CMK (cell line): ENCODE data around the gene CCDC24.

Experiments used
- DNase-seq: peaks from one replicate; pipeline ENCODE4 v3.0.0-alpha.2; 2010; ENCODE audit warnings: low read depth

The CCDC24 gene

GRCh38 chr1:43999455-43999854 lies 8.1 kb downstream of the CCDC24 start:
- DNase-seq, result no peak

- no peak for DNase-seq
Measured at GRCh38 chr1:44000122-44000665, 8.8 kb downstream of the CCDC24 start.

GRCh38 chr1:44002165-44002564 lies 10.8 kb downstream of the CCDC24 start:
- DNase-seq, result no peak

DNA sequence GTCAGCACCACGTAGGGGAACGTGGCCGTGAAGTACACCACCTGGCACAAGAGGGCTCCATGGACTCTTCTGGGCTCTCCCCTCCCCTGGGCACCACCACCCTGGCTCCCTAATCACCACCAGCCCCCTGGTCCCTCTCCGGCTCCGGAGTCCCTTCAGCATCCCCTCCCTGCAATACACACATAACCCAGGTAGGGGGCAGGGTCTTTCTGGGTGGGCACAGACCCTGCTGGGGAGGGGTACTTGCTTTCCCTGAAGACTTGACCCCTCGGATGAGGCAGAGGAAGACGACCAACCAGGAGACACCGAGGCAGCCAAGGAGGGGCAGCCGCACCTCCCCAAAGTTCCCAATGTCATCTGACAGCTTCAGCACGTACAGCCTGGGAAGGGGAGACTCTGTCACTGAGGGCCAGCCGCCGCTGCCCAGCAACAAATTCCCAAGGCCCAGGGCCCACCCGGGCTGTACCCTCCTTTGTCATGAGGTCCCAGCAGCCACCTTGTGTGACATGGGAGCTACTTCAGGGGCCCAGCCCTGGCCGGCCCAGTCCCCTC lies 11.3 kb downstream of the CCDC24 start:
- no peak for DNase-seq

DNA sequence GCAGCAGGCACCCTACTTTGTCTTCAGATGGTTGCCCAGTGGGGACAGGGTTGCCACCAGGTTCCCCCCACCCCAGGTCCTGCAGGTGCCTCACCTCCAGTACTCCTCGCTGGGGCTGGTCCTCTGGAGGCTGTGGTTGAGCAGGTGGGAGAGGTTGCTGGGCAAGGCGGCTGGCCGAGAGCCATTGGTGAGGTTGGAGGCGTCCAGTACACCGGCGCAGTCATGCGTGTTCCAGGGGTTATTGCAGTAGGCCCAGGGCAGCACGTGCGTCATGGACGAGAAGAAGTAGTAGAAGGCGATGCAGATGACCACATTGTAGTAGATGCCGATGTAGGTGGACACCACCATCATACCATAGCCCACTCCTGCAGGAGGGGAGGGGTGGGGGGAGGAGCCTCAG lies 16.9 kb downstream of the CCDC24 start:
- no peak for DNase-seq

DNA sequence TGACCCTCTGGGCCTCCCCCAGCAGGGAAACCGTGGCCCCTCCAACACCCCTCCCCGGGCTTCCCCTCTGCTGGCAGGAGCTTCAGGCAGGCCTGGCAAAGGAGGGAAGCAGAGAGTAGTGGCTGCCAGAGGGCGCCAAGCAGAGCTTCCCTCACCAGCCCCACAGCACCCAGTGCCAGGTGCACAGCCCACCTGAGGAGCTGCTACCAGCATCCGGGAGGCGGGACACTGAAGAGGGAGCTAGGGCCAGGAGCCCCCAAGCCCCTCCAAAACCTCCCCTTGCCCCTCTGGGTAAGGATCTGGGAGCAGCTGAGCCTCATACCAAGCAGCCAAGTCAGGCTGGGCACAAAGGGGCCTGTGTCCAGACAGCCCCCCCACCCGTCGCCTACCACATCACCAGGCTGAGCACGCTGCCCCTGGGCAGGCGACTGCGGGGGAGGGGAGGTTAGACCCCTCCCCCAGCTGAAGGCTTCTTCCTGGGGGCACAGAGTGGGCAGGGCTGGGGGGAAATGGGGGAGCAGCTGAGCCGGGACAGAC lies 19.6 kb downstream of the CCDC24 start:
- DNase-seq, result no peak

GRCh38 chr1:44012404-44012803 lies 21.0 kb downstream of the CCDC24 start:
- DNase-seq, result no peak

DNA sequence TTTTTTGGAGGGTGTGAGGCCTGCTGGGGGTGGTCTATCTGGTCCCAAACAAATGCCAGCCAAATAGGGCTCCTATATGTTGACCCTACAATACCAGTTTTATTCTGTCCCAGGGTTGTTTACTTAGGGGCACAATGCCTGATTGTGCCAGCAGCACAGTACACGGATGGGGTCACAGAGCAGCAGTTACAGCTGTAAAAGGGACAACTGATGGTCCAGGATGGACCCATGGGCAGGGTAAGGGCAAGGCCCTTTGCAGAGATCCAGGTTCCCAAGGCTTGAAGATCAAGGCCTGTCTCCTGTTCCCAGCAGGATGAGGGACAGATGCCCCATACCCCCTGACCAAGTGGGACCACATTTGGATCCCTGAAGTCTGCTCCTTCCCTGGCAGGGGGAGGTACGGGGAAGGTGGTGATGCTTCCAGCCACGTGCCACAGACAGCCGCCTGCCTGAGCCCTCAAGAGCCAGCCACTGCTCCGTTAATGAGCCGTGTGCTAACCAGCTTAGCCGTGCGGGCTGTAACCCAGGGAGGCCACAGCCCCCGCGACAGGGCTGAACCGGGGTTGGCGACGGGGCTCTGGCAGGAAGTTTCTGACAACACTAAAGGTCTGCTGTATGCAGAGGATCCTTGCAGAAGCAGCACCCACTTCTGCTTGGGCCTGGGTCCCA lies 21.7 kb downstream of the CCDC24 start:
- no peak for DNase-seq

DNA sequence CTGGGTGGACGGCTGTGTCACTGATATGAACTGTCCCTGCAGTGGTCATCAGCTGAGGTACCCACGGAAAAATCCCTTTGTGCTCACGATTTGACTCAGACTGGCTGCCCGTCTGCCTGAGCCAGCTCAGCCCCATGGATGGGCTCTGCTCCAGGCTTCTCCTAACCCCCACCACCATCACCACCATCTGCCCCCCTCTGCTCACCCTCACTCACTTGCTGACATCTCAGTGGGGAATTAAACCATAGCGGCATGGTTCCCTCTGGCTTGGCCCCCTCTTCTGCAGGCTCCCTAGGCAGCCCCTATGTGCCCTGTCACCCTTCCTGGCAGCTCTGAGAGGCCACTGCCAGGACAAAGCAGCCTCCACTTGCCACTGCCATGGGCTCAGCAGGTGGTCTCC lies 22.6 kb downstream of the CCDC24 start:
- DNase-seq, result no peak

DNA sequence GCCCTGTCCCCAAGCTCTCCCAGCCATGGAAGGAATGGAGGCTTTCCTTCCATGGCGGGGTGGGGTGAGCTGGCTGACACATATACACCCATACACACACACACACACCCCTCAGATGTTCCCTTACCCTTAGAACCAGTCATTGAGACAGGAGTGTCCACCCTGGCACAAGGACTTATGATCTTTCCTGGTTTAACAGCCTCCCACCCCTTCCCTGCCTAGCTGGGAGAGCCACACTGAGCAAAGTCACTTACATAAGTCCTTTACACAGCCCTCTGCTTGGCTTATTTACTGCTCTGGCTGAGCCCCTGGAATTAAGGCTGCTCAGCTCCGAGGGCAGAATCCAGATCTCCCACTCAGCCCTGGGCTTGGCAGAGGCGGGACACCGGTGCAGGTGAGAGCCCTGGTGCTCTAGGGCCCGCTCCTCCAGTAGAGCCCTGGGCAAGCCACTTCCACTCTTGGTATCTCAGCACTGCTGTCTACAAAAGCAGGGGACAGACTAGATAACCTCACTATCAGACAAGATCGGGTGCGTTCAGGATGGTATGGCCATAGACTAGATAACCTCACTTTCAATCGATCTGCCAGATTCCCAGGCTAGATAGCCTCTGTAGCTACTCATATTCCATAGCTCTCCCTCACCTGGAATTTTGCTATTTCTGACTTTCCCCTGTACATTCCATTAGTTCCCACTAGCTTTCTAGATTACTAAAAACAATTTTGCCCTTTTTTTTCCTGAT lies 23.1 kb downstream of the CCDC24 start:
- no peak for DNase-seq

GRCh38 chr1:44015206-44015605 lies 23.8 kb downstream of the CCDC24 start:
- no peak for DNase-seq

DNA sequence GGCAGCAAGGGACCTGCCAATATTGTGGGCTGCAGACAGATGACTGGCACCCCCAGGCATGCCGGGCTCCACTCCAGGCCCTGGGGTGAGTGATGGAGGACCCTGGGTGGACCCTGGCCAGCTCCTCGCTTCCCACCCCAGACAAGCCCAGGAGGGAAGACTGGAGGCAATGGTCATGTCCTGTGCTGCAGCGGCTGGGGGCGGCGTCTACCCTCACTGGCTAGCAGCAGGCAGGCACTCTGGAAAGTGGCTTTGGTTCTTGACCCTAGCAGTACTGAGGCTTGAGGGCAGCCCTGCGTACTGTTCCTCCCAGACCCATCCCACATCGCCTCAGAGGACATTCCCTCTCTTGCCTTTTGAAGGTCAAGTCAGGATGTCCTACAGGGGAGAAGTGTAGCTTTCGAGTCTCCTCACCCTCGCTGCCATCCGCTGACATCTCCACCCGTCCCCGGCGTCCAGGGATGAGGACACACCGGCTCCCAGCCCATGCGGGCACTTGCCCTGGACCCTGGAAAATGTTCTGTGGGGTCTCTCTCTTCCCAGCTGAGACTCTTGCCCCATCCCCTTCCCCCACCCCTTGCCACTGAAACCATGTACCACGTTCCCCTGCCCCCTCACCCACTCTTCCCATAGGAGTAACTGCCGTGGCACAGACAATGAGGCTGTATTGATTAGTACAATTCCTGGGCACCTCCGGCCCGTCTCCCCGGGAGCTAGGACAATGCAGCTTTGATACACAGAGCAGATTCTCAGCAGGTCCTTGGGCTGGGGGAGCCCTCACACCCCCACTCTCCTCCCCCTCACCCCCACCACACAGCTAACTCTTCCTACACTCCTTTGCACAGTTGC lies 24.9 kb downstream of the CCDC24 start:
- DNase-seq, result no peak

GRCh38 chr1:44016890-44017400 lies 25.5 kb downstream of the CCDC24 start:
- DNase-seq, result no peak

GRCh38 chr1:44019466-44019948 lies 28.1 kb downstream of the CCDC24 start:
- no peak for DNase-seq

DNA sequence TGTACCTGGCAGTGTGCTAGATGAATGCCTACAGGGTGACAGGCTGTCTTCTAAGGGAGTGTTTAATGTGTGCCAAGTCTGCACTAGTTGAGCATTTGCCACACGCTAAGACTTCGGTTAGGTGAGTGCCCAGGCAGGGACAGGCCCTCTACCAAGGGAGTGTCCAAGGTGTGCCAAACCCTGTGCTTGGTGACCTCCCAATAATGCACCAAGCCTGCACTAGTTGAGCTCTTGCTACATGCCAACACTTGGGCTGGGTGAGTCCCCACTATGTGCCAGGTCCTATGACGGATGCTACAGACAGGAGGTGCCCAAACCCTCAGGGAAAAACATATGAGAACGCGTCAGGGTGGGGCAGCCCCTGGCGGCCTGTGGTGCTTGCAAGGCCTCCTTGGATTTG lies 29.1 kb downstream of the CCDC24 start:
- DNase-seq, result no peak

GRCh38 chr1:44021156-44021555 lies 29.8 kb downstream of the CCDC24 start:
- no peak for DNase-seq

DNA sequence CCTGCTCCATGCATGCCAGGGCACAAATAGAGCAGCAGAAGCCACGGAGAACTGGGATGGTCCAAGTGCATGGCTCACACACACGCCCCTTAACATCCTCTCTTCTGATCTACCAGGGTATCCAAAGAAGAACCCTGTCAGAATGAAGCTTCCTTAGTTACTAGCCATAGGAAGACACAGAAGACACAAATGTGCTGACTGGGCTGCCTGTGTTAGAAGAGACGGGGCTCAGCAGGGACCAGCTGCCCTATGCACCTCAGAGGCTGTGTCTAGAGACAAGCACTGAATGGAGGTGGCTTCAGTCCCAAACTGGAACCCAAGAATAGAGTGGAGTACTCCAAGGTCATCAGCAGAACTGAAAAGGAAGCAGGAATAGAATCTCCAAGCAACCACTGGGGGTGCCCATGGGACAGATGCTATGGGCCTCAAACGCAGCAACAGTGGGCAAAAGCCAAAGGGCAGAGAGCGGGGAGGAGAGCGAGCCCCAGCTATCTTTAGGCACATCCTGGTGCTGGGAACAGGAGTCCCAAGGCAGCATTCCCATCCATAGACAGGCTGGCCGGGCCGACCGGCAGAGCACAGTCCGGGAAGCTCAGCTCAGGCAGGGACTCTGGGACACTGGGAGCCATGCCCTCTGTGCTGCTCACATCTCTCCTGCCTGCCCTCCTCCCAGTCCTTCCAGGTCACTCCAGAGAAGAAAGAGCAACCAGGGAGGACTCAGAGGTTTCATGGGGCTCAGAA lies 30.4 kb downstream of the CCDC24 start:
- DNase-seq, result no peak

DNA sequence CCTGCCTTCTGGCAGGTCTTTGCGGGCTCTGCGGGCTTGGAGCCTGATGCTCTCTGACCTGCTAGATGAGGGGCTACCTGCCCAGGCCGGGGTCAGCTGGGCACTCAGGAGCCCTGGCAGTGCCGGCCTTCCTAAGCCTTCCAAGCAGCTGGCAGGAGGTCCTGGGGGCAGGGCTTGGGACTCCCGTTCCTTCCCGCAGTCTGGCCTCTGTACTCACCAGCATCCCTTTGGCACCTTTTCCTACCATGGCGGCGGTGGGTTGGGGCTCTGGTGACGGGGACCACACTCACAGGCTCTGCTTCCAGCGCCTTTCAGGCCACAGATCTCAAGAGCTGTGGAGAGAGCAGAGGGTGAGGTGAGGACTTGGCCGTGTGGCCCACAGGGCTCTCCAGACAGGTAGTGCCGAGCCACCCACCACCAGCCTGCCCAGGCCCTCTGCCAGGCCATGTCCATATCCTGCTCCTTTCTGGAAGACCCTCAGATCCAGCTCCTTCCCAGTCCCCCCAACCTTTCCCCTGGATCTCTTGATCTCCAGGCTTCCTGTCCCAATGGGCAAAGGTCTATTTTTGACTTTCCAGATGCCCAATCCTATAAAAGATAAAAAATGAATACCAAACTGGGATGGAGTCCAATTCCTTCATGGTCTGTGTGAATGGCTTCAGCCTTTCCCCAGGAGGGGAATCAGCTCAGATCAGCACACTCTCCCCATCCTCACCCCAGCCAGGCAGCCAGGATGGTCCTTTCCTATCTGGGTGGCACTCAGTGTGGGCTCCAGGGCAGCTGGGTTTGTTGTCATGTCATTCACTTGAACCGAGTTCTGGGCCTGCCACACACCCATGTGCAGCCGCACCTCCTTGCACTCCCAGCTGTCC lies 32.9 kb downstream of the CCDC24 start:
- no peak for DNase-seq

DNA sequence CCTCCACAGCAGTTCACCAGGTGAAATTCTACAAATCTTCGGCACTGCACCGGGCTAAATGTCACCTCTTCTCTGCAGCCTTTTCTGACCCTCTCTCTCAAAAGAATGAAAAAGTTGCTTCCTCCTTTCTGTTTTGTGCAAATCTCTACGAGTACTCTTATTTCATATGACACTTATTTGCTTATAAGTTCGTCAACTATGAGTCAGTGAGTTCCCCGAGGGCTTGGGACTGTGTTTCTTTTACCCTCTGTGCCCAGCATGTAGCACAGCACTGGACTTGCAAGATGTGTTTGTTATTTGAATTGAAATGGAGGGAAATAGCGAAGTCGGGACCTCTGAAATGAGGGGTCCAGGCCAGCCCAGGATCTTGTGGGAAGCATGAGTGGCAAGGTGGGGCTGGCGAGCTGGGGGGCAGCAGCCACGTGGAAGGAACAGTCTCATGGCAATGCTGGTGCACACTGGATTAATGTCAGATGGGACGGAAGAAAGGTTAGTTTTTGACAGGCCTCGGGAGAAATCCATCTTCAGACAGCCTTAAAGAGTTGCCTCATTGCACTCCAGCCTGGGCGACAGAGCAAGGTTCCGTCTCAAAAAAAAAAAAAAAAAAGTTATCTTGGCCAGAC lies 33.6 kb downstream of the CCDC24 start:
- no peak for DNase-seq
